Activated naive CD4-positive, alpha-beta T cell treated with anti-CD3 and anti-CD28 coated beads for 36 hours (primary cell): ENCODE results near the gene PLEKHG2. TPM values are rescaled to one million over a fixed set of nuclear protein-coding genes. Genes with fewer than 3 reads are reported as not detected.
A peak's percentile ranks its signal among the peaks of the same experiment; 100 is the strongest.

Experiments
- CTCF ChIA-PET: fragments of 350-600 bp; sonication (Branson Sonifier 250); formaldehyde crosslinking; loops from one replicate; lab custom pipeline; 2021; ENCODE audit warnings: antibody characterized with exemption; lab: Charles Lee
- DNase-seq: peaks from one replicate; pipeline ENCODE4 v3.0.0-alpha.2; 2020
- H3K27ac Mint-ChIP-seq: one replicate; pipeline ENCODE4 v1.8.0; 2021; ENCODE audit warnings: mild to moderate bottlenecking, mixed read lengths
- H3K27me3 Mint-ChIP-seq: one replicate; pipeline ENCODE4 v1.8.0; 2021; ENCODE audit warnings: low read depth, mixed read lengths
- H3K36me3 Mint-ChIP-seq: one replicate; pipeline ENCODE4 v1.8.0; 2021; ENCODE audit warnings: low read depth, mixed read lengths
- H3K4me1 Mint-ChIP-seq: one replicate; pipeline ENCODE4 v1.8.0; 2021; ENCODE audit warnings: low read depth, mixed read lengths
- H3K4me3 Mint-ChIP-seq: one replicate; pipeline ENCODE4 v1.8.0; 2021; ENCODE audit warnings: mild to moderate bottlenecking, moderate library complexity, mixed read lengths
- H3K9me3 Mint-ChIP-seq: one replicate; pipeline ENCODE4 v1.8.0; 2021; ENCODE audit warnings: mixed read lengths
- intact Hi-C: fragments of 100-400 bp; cut with micrococcal nuclease; formaldehyde crosslinking; loops from one replicate; pipeline ENCODE4 v1.15.1; 2023
- total RNA-seq, 2 experiments: library from RNA; stranded (reverse); gene quantifications; one replicate each; pipeline ENCODE4 v1.2.3, GENCODE V29; 2021

PLEKHG2 gene
- total RNA-seq, 2 experiments from 2014 or later, result 27.3 to 34.6 TPM

DNA sequence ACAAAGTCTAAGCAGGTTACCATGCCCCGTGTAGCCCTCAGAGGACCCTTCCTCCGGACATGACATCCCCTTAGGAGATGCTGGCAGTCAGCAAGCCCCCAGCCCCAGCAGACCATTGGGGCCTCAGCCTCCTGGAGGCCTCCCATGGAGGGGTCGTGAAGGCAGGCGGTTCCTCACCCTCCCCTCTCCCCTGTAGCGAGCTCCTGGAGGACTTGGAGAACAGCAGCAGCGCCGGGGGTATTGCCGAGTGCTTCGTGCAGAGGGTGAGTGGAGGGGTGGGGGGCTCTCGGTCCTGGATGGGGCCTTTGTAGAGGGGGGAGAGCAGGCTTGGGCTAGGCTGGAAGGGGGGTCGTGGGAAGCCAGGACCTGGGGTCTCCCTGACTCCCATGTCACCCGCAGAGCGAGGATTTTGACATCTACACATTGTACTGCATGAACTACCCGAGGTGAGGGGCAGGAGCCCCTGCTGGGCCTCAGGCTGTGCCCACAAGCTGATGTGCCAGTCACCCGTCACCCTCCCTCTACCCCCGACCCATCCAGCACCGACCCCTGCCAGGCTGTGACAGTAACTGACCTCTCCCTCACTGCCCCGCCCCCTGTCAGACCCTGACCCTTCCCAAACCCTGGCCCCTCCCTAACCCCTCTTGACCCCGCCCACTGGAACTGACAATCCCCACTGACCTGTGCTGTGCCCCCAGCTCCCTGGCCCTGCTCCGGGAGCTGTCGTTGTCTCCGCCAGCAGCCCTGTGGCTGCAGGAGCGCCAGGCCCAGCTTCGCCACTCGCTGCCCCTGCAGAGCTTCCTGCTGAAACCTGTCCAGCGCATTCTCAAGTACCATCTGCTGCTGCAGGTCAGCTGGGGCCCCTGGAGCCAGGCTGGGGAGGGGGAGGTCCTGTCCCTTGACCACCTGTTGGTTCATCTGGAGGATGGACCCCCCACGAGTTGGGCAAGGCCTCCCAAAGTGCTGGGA is 4.0 kb downstream of the PLEKHG2 start:
- Mint-ChIP-seq H3K27me3 (peaks cover 2% of the 10 kb centered on the region), H3K9me3 (no peaks in the 10 kb centered on the region), H3K27ac (no peak overlapping the region), H3K4me3 (no peak overlapping the region), H3K36me3 (peaks cover 3% of the 10 kb centered on the region), H3K4me1 (peaks cover 16% of the 10 kb centered on the region)
- CTCF ChIA-PET, result interaction anchor here (1.2 to 2.1 kb wide), 3 partner anchors 12 to 19 kb away, joined by 3 to 6 read pairs (median 3); partner anchors contain the start of gene RPS16
- no peak for DNase-seq
- intact Hi-C loops, result no loop called here

DNA sequence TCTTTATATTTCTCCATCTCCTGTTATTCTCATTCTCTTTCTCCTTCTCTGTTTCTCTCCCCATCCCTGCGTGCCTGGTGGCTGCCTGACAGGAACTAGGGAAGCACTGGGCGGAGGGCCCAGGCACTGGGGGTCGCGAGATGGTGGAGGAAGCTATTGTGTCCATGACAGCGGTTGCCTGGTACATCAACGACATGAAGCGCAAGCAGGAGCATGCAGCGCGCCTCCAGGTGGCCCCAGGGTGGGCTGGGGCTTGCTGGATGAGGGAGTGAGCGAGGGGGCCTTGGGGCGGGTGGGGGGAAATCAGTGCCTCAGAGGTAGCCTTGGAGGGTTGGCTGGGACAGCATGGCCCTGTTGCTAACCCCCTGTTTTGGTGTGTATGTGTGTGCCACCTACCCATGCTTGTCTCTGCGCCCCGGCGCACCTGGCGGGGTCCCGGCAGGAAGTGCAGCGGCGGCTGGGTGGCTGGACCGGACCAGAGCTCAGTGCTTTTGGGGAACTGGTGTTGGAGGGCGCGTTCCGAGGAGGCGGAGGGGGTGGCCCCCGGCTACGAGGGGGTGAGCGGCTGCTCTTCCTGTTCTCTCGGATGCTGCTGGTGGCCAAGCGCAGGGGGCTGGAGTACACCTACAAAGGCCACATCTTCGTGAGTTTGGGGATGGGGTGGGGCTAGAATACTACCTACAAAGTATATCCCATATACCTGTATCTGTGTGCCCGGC is 5.2 kb downstream of the PLEKHG2 start:
- no peak overlapping the region for H3K27ac Mint-ChIP-seq

DNA sequence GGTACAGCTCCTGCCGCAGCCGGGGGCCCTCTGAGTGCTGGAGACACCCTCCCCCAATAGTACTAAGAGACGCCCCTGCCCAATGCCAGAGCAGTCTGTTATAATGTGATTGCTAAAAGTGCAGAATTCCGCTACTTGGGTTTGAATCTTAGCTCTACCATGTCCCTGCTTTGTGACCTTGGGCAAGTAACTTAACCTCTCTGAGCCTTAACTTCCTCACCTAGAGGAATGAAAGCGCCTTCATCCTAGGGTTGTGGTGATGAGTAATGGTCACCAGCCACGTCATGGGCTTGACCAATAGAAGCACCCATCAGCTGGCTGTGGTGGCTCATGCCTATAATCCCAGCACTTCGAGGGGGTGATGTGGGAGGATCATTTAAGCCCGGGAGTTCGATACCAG is 6.5 kb downstream of the PLEKHG2 start:
- Mint-ChIP-seq H3K27me3 (no peaks in the 10 kb centered on the region), H3K9me3 (no peaks in the 10 kb centered on the region), H3K4me1 (peaks cover 7% of the 10 kb centered on the region), H3K27ac (no peak overlapping the region), H3K4me3 (no peak overlapping the region), H3K36me3 (peaks cover 3% of the 10 kb centered on the region)
- DNase-seq, result no peak
- CTCF ChIA-PET, result no interaction called here
- intact Hi-C loops, result no loop called here

More for the DNA sequence above, 5.2 kb downstream of the PLEKHG2 start:
- intact Hi-C loops, result no loop called here
- no peaks in the 10 kb centered on the region for H3K27me3 Mint-ChIP-seq
- DNase-seq, result no peak
- H3K9me3 Mint-ChIP-seq, result no peaks in the 10 kb centered on the region
- H3K4me3 Mint-ChIP-seq, result no peak overlapping the region
- H3K36me3 Mint-ChIP-seq, result peaks cover 1% of the 10 kb centered on the region
- H3K4me1 Mint-ChIP-seq, result peaks cover 11% of the 10 kb centered on the region
- CTCF ChIA-PET, result no interaction called here

DNA sequence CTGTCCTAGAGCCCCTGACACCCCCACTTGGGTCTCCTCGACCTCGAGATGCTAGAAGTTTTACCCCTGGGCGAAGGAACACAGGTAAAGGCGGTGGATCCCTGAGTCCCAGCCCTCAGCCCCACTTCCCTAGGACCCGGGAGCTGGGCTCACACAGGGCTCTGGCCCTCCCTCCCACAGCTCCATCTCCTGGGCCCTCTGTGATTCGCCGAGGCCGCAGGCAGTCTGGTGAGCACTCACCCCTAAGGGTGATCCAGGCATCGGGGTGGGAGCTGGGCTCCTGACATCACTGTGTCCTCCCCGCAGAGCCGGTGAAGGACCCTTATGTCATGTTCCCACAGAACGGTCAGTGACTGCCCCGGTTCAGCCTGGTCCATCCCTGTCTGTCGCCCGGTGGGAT is 8.3 kb downstream of the PLEKHG2 start:
- Mint-ChIP-seq H3K9me3 (no peaks in the 10 kb centered on the region), H3K27me3 (no peaks in the 10 kb centered on the region), H3K36me3 (peaks cover 3% of the 10 kb centered on the region), H3K4me3 (no peak overlapping the region), H3K4me1 (no peaks in the 10 kb centered on the region), H3K27ac (no peak overlapping the region)
- CTCF ChIA-PET, result interaction anchor here (3.0 kb wide), 1 partner anchor 20 kb away, joined by 7 read pairs; no protein-coding TSS in a partner anchor
- intact Hi-C loops, result no loop called here
- no peak for DNase-seq

DNA sequence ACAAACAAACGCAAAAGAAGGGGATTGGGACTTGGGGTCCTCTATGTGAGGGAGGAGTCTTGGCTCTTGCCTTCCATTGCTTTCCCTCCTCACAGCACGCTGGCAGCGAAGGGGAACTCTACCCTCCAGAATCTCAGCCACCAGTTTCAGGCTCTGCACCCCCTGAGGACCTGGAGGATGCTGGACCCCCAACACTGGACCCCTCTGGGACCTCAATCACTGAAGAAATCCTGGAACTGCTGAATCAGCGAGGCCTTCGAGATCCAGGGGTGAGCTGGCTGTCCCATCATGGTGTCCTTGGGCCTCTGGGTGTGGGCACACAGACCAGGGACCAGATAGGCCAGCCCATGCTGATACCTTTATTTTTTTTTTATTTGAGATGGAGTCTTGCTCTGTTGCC is 9.6 kb downstream of the PLEKHG2 start:
- no peaks in the 10 kb centered on the region for H3K9me3 Mint-ChIP-seq
- peaks cover 3% of the 10 kb centered on the region for H3K36me3 Mint-ChIP-seq
- H3K27me3 Mint-ChIP-seq, result no peaks in the 10 kb centered on the region
- no peak overlapping the region for H3K27ac Mint-ChIP-seq
- intact Hi-C loops, result no loop called here
- DNase-seq, result no peak
- no peak overlapping the region for H3K4me3 Mint-ChIP-seq
- CTCF ChIA-PET, result interaction anchor here (3.0 kb wide), 1 partner anchor 19 kb away, joined by 7 read pairs; no protein-coding TSS in a partner anchor
- H3K4me1 Mint-ChIP-seq, result no peaks in the 10 kb centered on the region

DNA sequence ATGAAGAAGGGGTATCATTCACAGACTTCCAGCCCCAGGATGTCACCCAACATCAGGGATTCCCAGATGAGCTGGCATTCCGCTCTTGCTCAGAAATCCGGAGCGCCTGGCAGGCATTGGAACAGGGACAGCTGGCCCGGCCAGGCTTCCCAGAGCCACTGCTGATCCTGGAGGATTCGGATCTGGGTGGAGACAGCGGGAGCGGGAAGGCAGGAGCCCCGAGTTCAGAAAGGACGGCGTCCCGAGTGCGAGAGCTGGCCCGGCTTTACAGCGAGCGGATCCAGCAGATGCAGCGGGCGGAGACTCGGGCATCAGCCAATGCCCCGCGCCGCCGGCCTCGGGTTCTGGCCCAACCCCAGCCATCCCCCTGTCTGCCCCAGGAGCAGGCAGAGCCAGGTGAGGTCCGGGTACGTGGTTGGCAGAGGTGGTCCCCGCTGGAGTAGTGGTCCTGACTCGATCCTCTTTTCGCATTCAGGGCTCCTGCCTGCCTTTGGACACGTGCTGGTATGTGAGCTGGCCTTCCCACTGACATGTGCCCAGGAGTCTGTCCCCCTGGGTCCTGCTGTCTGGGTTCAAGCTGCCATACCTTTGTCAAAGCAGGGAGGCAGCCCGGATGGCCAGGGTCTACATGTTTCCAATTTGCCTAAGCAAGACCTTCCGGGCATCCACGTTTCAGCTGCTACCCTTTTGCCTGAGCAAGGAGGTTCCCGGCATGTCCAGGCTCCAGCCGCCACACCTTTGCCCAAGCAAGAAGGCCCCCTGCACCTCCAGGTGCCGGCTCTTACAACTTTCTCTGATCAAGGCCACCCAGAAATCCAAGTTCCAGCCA is 11.0 kb downstream of the PLEKHG2 start:
- Mint-ChIP-seq H3K4me3 (no peak overlapping the region), H3K4me1 (no peaks in the 10 kb centered on the region), H3K9me3 (no peaks in the 10 kb centered on the region), H3K36me3 (peaks cover 3% of the 10 kb centered on the region), H3K27me3 (no peaks in the 10 kb centered on the region), H3K27ac (no peak overlapping the region)
- DNase-seq, result peak; percentile 5
- CTCF ChIA-PET, result interaction anchor here (0.6 to 3.0 kb wide), 2 partner anchors 17 to 22 kb away, joined by 5 to 7 read pairs; partner anchors contain the start of gene SUPT5H
- intact Hi-C loops, result no loop called here

DNA sequence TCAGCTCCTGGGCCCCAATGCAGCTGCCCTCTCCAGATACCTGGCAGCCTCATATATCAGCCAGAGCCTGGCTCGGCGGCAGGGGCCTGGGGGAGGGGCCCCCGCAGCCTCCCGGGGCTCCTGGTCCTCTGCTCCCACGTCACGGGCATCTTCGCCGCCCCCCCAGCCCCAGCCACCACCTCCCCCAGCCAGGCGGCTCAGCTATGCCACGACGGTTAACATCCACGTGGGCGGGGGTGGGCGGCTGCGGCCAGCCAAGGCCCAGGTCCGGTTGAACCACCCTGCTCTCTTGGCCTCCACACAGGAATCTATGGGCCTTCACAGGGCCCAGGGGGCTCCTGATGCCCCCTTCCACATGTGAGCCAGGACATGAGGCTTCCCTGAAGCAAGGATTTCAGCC is 12.5 kb downstream of the PLEKHG2 start:
- CTCF ChIA-PET, result interaction anchor here (0.7 kb wide), 1 partner anchor 11 kb away, joined by 3 read pairs; the partner anchor contains the start of gene RPS16
- no peak overlapping the region for H3K27ac Mint-ChIP-seq
- DNase-seq, result no peak

DNA sequence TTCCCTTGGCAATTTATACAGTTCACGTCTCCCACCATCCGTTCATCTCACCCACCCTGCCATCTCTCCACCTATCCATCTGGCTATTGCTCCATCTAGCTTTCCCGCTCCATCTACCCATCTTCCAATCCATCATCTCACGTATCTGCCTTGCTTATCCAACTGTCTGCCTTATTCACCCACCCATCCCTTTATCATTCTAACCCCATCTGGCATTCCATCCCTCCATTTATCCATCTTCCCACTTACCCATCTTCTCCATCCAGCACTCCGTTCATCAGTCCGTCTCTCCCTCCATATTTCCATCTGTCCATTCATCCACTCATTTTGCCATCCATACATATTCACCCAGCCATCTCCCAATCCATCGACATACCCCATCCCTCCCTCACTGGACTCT is 13.3 kb downstream of the PLEKHG2 start:
- Mint-ChIP-seq H3K36me3 (peaks cover 1% of the 10 kb centered on the region), H3K27me3 (no peaks in the 10 kb centered on the region), H3K27ac (peak overlapping the region; percentile 2), H3K4me3 (no peak overlapping the region), H3K9me3 (no peaks in the 10 kb centered on the region), H3K4me1 (peaks cover 5% of the 10 kb centered on the region)
- no peak for DNase-seq
- CTCF ChIA-PET, result interaction anchor here (0.7 to 1.5 kb wide), 2 partner anchors 10 to 14 kb away, joined by 3 to 5 read pairs; partner anchors contain the start of genes PLEKHG2 and RPS16
- intact Hi-C loops, result no loop called here

More for the DNA sequence above, 12.5 kb downstream of the PLEKHG2 start:
- Mint-ChIP-seq H3K4me3 (no peak overlapping the region), H3K27me3 (no peaks in the 10 kb centered on the region), H3K9me3 (no peaks in the 10 kb centered on the region), H3K4me1 (no peaks in the 10 kb centered on the region), H3K36me3 (peaks cover 1% of the 10 kb centered on the region)
- intact Hi-C loops, result no loop called here

DNA sequence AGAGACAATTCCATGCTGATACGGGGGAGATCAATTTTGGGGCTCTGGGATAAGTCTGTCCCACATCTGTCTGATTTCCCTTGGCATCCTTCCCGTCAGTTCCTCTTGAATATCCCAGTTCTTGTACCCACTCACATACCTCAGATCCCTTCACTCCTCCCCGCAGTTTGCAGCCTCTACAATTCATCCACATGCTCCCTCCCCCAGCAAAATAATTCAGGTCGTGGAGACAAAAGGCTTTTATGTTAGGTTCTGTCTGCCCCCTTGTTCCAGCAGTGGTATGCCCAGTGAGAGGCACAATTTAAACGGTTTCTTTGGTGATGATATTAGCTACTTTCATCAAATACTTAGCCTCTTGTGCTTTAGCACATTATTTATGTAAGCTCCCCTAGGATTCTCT is 13.7 kb downstream of the PLEKHG2 start:
- CTCF ChIA-PET, result interaction anchor here (1.0 to 1.5 kb wide), 2 partner anchors 14 to 48 kb away, joined by 3 to 5 read pairs; partner anchors contain the start of gene PLEKHG2
- DNase-seq, result no peak
- H3K27ac Mint-ChIP-seq, result peak overlapping the region; percentile 2
- no peak overlapping the region for H3K4me3 Mint-ChIP-seq
- intact Hi-C loops, result no loop called here
- peaks cover 9% of the 10 kb centered on the region for H3K4me1 Mint-ChIP-seq
- H3K36me3 Mint-ChIP-seq, result peaks cover 5% of the 10 kb centered on the region
- no peaks in the 10 kb centered on the region for H3K9me3 Mint-ChIP-seq
- H3K27me3 Mint-ChIP-seq, result no peaks in the 10 kb centered on the region

DNA sequence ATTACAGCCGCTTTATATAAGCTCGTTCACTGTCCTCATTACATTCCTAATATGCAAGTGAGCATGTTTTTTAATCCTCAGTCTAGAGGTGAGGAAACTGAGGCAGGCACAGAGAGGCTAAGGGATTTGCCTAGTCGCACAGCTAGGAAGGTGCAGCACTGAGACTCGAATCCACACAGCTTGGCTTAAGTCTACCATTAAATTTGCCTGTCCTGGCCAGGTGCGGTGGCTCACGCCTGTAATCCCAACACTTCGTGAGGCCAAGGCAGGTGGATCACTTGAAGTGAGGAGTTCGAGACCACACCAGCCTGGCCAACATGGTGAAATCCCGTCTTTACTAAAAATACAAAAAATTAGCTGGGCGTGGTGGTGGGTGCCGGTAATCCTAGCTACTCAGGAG is 15.2 kb downstream of the PLEKHG2 start:
- intact Hi-C loops, result no loop called here
- H3K27me3 Mint-ChIP-seq, result no peaks in the 10 kb centered on the region
- H3K36me3 Mint-ChIP-seq, result peaks cover 12% of the 10 kb centered on the region
- no peak overlapping the region for H3K27ac Mint-ChIP-seq
- H3K9me3 Mint-ChIP-seq, result no peaks in the 10 kb centered on the region
- CTCF ChIA-PET, result interaction anchor here (1.2 to 1.7 kb wide), 2 partner anchors 13 to 20 kb away, joined by 3 to 6 read pairs; no protein-coding TSS in a partner anchor
- H3K4me3 Mint-ChIP-seq, result no peak overlapping the region
- peaks cover 18% of the 10 kb centered on the region for H3K4me1 Mint-ChIP-seq
- DNase-seq, result no peak

DNA sequence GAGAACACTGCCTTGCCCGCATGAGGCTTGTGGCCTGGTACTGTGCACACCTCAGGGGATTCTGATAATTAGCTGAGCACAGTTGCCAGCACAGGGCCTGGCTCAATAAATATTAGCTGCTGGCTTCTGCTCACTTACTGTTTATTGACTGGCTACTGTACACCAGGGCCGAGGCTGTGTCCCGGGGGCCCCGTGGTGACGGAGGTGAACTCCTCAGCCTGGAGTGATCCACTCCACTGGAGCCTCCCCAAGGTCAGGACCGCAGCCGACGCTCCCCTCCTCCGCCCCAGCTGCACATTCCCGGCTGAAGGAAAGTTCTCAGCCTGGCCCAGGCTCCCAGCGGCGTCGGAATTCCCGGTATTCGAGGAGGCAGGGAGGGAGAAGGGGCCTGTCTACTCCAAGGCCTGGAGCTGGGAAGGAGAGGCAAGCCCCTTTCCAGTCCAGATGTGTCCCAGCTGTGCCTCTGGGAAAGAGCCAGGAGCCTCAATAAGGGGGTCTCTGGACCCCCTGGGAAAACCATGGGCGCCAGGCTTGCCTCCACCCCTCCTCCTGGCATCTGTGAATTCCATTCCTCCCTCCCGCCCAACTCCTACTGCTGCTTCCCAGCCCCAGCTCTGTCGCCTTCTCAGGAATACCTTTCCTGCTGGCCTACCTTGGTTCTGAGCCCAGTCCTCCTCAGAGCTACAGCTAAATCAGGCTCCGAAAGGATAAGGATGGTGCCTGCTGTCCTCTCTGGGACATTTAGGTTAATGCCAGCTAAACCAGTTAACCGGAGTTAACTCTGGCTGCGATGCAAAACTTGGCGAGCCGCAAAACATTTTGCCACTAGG is 16.0 kb downstream of the PLEKHG2 start:
- intact Hi-C loops, result no loop called here
- no peaks in the 10 kb centered on the region for H3K9me3 Mint-ChIP-seq

More for the DNA sequence above, 16.0 kb downstream of the PLEKHG2 start:
- CTCF ChIA-PET, result interaction anchor here (0.6 to 1.7 kb wide), 2 partner anchors 14 to 61 kb away, joined by 3 to 6 read pairs; no protein-coding TSS in a partner anchor
- H3K4me3 Mint-ChIP-seq, result no peak overlapping the region
- H3K27me3 Mint-ChIP-seq, result no peaks in the 10 kb centered on the region
- H3K4me1 Mint-ChIP-seq, result peaks cover 26% of the 10 kb centered on the region
- DNase-seq, result no peak
- H3K27ac Mint-ChIP-seq, result peak overlapping the region; percentile 46
- H3K36me3 Mint-ChIP-seq, result peaks cover 17% of the 10 kb centered on the region
